Measurements from ENCODE around the gene LAMA2. TPM values are rescaled to one million over a fixed set of nuclear protein-coding genes. Genes with fewer than 3 reads are reported as not detected.

Gene LAMA2
- total RNA-seq, 4 donors from 2014 or later, result 97.3 to 509 (median 200) TPM

DNA sequence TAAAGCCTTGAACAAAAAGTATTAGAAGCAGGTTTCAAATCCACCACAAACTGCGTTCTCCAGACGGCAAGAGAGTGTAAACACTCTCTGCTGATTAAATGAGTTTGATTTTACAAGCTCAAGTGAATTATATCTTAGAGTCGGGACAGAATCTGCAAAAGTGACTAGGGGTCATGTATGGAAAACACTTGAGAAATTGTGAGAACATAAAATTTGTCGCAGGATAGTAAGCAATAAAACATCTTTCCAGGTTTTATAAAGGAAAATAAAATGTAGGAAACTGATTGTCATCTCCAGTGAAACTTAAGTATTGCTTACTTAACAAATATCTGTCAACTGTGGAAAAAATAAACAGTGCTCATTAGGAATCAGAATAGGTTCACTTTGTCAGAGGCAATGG is 452.9 kb downstream of the LAMA2 start:
- DNase-seq (ENCODE audit: low spot score) (no peak), ATAC-seq (ENCODE audit: low FRiP score) (no peak)
- TF ChIP-seq, protein P1, sequence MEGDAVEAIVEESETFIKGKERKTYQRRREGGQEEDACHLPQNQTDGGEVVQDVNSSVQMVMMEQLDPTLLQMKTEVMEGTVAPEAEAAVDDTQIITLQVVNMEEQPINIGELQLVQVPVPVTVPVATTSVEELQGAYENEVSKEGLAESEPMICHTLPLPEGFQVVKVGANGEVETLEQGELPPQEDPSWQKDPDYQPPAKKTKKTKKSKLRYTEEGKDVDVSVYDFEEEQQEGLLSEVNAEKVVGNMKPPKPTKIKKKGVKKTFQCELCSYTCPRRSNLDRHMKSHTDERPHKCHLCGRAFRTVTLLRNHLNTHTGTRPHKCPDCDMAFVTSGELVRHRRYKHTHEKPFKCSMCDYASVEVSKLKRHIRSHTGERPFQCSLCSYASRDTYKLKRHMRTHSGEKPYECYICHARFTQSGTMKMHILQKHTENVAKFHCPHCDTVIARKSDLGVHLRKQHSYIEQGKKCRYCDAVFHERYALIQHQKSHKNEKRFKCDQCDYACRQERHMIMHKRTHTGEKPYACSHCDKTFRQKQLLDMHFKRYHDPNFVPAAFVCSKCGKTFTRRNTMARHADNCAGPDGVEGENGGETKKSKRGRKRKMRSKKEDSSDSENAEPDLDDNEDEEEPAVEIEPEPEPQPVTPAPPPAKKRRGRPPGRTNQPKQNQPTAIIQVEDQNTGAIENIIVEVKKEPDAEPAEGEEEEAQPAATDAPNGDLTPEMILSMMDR (IDR thresholded peaks at IDR 0.05), result no peak

DNA sequence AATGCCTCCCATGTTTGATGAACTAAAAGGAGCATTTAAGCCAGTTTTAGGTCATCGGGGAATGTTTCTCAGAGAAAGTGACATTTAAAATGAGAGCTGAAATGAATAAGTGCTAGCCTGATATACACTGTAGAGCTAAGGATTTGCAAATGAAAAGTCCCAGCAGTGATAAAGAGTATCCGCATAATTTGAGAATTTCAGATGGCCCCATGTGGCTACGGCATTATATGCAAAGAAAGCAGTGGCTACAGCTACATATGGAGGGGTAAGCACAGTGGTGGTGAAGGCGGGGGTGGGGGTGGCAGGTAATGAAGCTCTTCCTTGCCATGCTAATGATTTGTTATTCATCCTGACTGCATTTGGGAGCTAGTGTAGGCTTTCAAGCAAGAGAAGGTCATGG is 455.7 kb downstream of the LAMA2 start:
- no peak for ATAC-seq (ENCODE audit: low FRiP score)
- TF ChIP-seq, protein P1 (IDR thresholded peaks at IDR 0.05), result no peak

DNA sequence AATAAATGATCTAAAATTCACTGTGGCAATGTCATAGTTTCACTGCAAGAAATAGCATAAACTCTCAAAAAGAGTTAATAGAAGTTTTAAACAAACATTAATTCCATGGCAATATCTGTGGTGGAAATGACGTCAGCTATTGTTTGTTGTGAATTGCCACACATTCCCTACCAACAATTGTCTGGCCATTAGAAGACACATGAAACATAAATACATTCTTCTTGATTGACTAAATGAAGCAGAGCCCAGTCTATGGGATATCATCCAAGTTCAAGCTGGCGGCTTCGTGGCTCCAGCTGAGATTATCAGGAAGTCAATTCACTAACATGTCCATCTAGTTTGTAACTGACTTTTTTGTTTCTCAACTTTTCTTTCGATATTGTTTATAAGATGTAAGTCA is 458.0 kb downstream of the LAMA2 start:
- ATAC-seq (ENCODE audit: low FRiP score), result no peak
- TF ChIP-seq, protein P1 (IDR thresholded peaks at IDR 0.05), result no peak
- DNase-seq (ENCODE audit: low spot score), result no peak

More for the DNA sequence above, 455.7 kb downstream of the LAMA2 start:
- no peak for DNase-seq (ENCODE audit: low spot score)

DNA sequence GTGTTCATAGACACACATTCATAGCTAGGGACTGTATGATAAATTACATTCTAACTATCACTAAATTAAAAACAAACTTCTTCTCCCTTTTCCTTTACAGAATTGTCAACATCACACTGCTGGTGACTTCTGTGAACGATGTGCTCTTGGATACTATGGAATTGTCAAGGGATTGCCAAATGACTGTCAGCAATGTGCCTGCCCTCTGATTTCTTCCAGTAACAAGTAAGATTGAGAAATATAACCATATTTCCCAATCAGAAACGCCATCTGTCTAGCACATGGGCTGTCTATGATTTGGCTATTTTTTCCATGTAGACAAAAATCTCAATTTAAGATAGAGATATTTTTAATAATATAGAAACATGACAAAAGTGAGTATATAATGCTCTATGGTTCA is 459.3 kb downstream of the LAMA2 start:
- TF ChIP-seq, protein P1 (IDR thresholded peaks at IDR 0.05), result no peak
- no peak for ATAC-seq (ENCODE audit: low FRiP score)
- no peak for DNase-seq (ENCODE audit: low spot score)

DNA sequence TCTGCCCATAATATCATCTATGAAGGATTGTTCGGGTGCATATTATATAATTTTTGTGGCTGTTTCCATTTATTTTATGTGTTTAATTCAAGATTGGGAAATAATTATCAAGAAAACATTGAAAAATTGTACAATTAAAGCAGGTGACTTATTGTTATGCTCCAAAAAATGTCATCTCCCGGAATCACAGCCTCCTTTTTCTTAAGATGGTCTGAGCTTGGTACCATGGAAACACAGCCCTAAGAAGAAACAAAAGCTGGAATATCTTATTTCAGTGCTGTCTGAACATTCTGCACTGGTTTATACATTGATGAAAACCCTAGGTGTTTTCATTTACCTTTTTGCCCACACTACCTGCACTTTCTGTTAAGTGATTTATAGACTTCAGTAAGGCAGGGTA is 459.9 kb downstream of the LAMA2 start:
- ATAC-seq (ENCODE audit: low FRiP score), result no peak
- TF ChIP-seq, protein P1 (IDR thresholded peaks at IDR 0.05), result no peak
- DNase-seq (ENCODE audit: low spot score), result no peak

DNA sequence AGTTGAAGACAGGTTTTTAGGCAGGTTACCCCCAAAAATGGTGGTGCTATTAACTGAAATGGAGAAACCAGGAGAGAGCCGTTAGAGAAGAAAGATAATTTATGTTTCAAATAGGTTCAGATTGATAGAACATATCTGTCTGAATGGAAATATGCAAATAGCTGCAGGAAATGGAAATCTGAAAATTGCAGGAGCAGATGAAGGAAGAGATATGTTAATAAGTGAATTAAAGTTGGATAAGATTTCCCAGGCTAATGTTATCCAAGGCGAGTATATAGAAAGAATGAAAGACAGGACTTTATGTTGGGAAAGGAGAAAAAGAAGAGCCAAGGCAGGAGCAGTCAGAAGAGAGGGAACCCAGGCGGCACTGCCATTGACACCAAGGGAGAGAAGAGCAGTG is 461.4 kb downstream of the LAMA2 start:
- no peak for ATAC-seq (ENCODE audit: low FRiP score)
- DNase-seq (ENCODE audit: low spot score), result no peak
- TF ChIP-seq, protein P1 (IDR thresholded peaks at IDR 0.05), result no peak

DNA sequence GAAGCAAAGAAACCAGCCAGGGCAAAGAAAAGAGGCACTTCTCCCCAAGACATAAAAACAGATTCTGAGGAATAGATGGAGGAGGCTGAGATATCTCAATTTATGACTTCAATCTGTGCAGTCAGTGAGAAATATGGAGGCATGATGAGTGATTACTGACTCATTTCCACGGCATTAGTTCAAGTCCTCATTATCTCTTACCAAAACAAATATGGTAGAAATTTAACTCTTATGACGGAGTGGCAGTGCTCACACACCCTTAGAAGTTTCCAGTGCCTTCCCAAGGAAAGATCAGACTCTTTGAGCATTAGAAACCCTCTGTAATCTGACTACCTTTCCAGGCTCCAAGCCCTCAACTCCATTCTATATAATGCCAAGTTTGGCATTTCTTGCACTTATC is 463.0 kb downstream of the LAMA2 start:
- ATAC-seq (ENCODE audit: low FRiP score) (no peak), DNase-seq (ENCODE audit: low spot score) (no peak)
- TF ChIP-seq, protein P1 (IDR thresholded peaks at IDR 0.05), result no peak

Measured in omental fat pad (tissue), 4 donors.